Uterus (tissue), 4 donors: Measurements from ENCODE around the gene MYO1B. TPM values are rescaled to one million over a fixed set of nuclear protein-coding genes. Genes with fewer than 3 reads are reported as not detected.

Experiments used
- DNase-seq, 2 donors: peaks; one replicate each; pipeline ENCODE4 v3.0.0-alpha.2; 2019 to 2020
- H3K27ac ChIP-seq, 2 donors: fragments of 200-600 bp; sonication (generic); 1 replicate in 1 of 2; 2 replicates in 1 of 2; pipeline ENCODE4 v1.5.1; 2016 to 2018
- H3K27me3 ChIP-seq, 2 donors: fragments of 200-600 bp; sonication (generic); one replicate each; pipeline ENCODE4 v1.5.1; 2018 to 2019; ENCODE audit warnings: control low read depth in 1 of 2
- H3K36me3 ChIP-seq, 2 donors: fragments of 200-600 bp; sonication (generic); one replicate each; pipeline ENCODE4 v1.5.1; 2019; ENCODE audit warnings: control low read depth in 1 of 2
- H3K4me1 ChIP-seq, 2 donors: fragments of 200-600 bp; sonication (generic); one replicate each; pipeline ENCODE4 v1.5.1; 2018 to 2019; ENCODE audit warnings: control low read depth in 1 of 2
- H3K4me3 ChIP-seq, 2 donors: fragments of 200-600 bp; sonication (generic); 1 replicate in 1 of 2; 2 replicates in 1 of 2; pipeline ENCODE4 v1.5.1; 2018 to 2019; ENCODE audit warnings: mild to moderate bottlenecking in 1 of 2
- H3K9me3 ChIP-seq, 2 donors: fragments of 200-600 bp; sonication (generic); one replicate each; pipeline ENCODE4 v1.5.1; 2019; ENCODE audit warnings: control low read depth in 1 of 2
- CTCF ChIP-seq, 4 experiments: fragments of 200-600 bp in 2 of 4; fragments of 450-650 bp in 2 of 4; sonication (generic) in 2 of 4; IDR thresholded peaks; one replicate each; pipeline ENCODE4 v1.5.1; 2016 to 2019; ENCODE audit warnings: antibody characterized with exemption in 4 of 4, mild to moderate bottlenecking in 2 of 4, moderate library complexity in 1 of 4
- POLR2A ChIP-seq, 2 donors: fragments of 450-650 bp; IDR thresholded peaks; one replicate each; pipeline ENCODE4 v1.6.1; 2016; ENCODE audit warnings: antibody characterized with exemption in 2 of 2, mild to moderate bottlenecking in 1 of 2, moderate library complexity in 1 of 2
- intact Hi-C: fragments of 100-400 bp; cut with DNase I; formaldehyde crosslinking; loops from one replicate; pipeline ENCODE4 v1.15.1; 2023; ENCODE audit warnings: low total_unique reads
- total RNA-seq, 4 donors: library from RNA; depleted of rRNA in 3 of 4; stranded (reverse); fragments of >200 nt in 3 of 4; gene quantifications; one replicate each; pipeline versions ENCODE4 v1.1.0 to v1.2.4, GENCODE V29; 2014 to 2023
- donor health status: DM: yes; HTN: yes; CAD: no.

The MYO1B gene
- total RNA-seq, 4 donors from 2014 or later = 10.3 to 169 (median 29.5) TPM

DNA sequence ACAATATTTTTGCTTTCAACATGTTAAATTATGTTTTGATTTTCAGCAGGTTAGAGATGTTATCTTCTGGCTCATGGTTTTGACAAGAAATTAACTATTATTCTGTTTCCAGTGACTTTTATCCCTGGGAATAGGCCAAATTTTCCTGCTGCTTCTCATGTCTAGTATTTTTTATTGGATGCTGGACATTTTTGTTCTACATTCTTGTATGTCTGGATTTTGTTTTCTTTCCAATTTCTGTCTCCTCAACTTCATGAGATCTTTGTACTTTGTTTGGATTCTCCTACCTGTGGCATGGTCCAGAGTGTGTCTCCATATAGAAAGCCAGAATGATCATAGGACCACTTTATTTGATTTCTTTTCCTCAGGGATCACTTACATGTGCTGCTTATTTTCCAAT, 33.1 kb upstream of the MYO1B start:
- no peaks in the 10 kb centered on the region for H3K4me1 ChIP-seq
- no peak for DNase-seq
- TF ChIP-seq CTCF (IDR thresholded peaks at IDR 0.05) (no peak), POLR2A (IDR thresholded peaks at IDR 0.05) (no peak)

GRCh38 chr2:191213333-191213732, 31.9 kb upstream of the MYO1B start:
- H3K27ac ChIP-seq = no peak overlapping the region
- no peaks in the 10 kb centered on the region for H3K27me3 ChIP-seq
- H3K4me3 ChIP-seq = no peak overlapping the region
- no peaks in the 10 kb centered on the region for H3K36me3 ChIP-seq
- H3K4me1 ChIP-seq = no peaks in the 10 kb centered on the region
- no peak for DNase-seq
- intact Hi-C loops = no loop called here
- H3K9me3 ChIP-seq = peaks cover 0 to 7% of the 10 kb centered on the region in 2 donors
- TF ChIP-seq CTCF (IDR thresholded peaks at IDR 0.05) = no peak

More for the DNA sequence above, 33.1 kb upstream of the MYO1B start:
- Histone ChIP-seq H3K9me3 (peaks cover 0 to 7% of the 10 kb centered on the region in 2 donors), H3K27me3 (no peaks in the 10 kb centered on the region), H3K27ac (no peak overlapping the region), H3K36me3 (no peaks in the 10 kb centered on the region), H3K4me3 (no peak overlapping the region)
- intact Hi-C loops = no loop called here

DNA sequence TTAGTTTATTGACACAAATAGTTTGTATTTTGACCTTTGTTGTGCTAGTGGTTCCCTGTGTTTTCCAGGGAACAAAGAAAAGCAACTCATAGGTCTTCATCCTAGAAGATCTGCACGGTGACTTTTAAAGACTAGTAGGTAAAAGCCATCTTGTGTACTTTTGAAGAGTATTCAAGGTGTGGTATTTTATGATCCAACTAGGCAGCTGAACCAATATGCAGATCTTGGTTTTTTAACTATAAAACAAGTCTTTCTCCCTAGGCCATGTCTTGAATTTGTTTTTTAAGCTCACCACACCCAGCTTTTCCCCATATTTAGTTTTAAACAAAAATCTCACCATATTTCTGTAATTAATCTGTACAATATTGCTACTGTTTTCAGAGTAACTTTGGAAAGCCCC, 30.0 kb upstream of the MYO1B start:
- H3K9me3 ChIP-seq = peaks cover 0 to 7% of the 10 kb centered on the region in 2 donors
- no peak overlapping the region for H3K4me3 ChIP-seq
- H3K27me3 ChIP-seq = no peaks in the 10 kb centered on the region
- intact Hi-C loops = no loop called here
- TF ChIP-seq POLR2A (IDR thresholded peaks at IDR 0.05) = no peak
- TF ChIP-seq CTCF (IDR thresholded peaks at IDR 0.05) = no peak
- H3K36me3 ChIP-seq = no peaks in the 10 kb centered on the region
- H3K27ac ChIP-seq = no peak overlapping the region
- DNase-seq = no peak
- no peaks in the 10 kb centered on the region for H3K4me1 ChIP-seq

GRCh38 chr2:191215666-191216065, 29.5 kb upstream of the MYO1B start:
- Histone ChIP-seq H3K36me3 (no peaks in the 10 kb centered on the region), H3K27ac (no peak overlapping the region)

DNA sequence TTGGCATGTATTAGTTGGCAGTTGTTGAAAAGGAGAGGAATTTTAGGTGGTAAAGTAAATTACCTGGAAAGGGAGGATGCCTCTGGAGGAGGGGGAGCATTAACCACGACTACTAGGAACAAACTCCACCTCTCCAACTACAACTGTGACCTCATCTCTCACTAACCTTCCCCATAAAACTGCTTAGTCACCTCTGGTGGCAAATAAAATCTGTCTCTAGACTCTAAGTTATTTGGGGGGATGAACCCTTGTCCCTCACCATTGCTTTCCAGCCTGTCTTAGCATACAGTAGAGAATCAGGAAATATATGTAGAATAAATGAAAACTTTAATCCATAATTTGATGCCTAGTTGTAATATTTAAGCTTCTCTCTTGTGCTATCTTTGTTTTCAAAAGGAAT, 27.6 kb upstream of the MYO1B start:
- Histone ChIP-seq H3K4me1 (no peaks in the 10 kb centered on the region), H3K27ac (no peak overlapping the region), H3K4me3 (no peak overlapping the region), H3K9me3 (no peaks in the 10 kb centered on the region), H3K27me3 (no peaks in the 10 kb centered on the region), H3K36me3 (no peaks in the 10 kb centered on the region)
- DNase-seq = no peak
- intact Hi-C loops = no loop called here
- no peak for TF ChIP-seq CTCF (IDR thresholded peaks at IDR 0.05)
- no peak for TF ChIP-seq POLR2A (IDR thresholded peaks at IDR 0.05)

More at GRCh38 chr2:191215666-191216065, 29.5 kb upstream of the MYO1B start:
- intact Hi-C loops = no loop called here
- no peaks in the 10 kb centered on the region for H3K27me3 ChIP-seq
- TF ChIP-seq POLR2A (IDR thresholded peaks at IDR 0.05) (no peak), CTCF (IDR thresholded peaks at IDR 0.05) (no peak)
- H3K4me1 ChIP-seq = no peaks in the 10 kb centered on the region
- DNase-seq = no peak
- H3K9me3 ChIP-seq = peaks cover 0 to 7% of the 10 kb centered on the region in 2 donors
- H3K4me3 ChIP-seq = no peak overlapping the region
